Astrocyte of the spinal cord (primary cell): ENCODE results near the gene BAG2.

Experiments used
- DNase-seq: peaks from one replicate; pipeline ENCODE4 v3.0.0; 2011; ENCODE audit warnings: low read depth, low spot score
- H3K4me3 ChIP-seq: 2 replicates; pipeline ENCODE4 v1.5.1; 2011; ENCODE audit warnings: low read depth, mild to moderate bottlenecking, low read length, moderate library complexity
- CTCF ChIP-seq: IDR thresholded peaks from 2 replicates; pipeline ENCODE4 v1.5.1; 2012; ENCODE audit warnings: low read depth, mild to moderate bottlenecking, low read length, inconsistent platforms
- in situ Hi-C: cut with HindIII; loops from 2 replicates; pipeline ENCODE4 v1.10.0; 2017; ENCODE audit warnings: low sequenced_read_pairs

Gene BAG2

DNA sequence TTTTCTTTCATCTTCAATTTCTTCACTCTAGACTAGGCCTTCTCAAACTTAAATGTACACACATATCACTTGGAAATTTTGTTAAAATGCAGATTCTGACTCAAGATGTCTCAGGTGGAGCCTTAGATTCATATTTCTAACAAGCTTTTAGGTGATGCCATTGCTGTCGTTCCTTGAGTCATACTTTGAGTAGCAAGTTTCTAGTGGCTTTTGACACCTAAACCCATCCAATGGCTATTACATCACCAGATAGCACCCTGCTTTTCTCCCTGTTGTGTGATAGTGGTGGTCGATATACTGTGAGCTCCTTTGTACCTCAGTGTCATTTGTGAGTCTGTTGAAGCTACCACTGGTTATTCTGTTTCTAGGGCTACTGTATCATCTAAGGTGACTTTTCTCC, 34.8 kb upstream of the BAG2 start:
- TF ChIP-seq CTCF, result no peak
- H3K4me3 ChIP-seq, result no peak overlapping the region
- no peak for DNase-seq
- in situ Hi-C loops, result no loop called here

DNA sequence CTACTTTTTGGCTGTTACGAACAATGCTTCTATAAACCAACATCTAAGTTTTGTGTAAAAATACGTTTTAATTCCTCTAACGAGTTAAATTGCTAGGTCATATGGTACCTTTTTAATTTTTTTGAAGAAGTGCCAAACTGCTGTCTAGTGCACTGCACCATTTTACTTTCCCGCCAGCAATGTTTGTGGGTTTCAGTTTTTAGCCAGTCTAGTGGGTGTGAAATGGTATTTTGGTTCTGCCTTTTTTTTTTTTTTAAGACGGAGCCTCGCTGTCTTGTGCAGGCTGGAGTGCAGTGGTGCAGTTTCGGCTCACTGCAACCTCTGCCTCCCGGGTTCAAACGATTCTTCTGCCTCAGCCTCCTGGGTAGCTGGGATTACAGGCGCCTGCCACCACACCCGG, 34.1 kb upstream of the BAG2 start:
- in situ Hi-C loops, result no loop called here
- no peak overlapping the region for H3K4me3 ChIP-seq
- TF ChIP-seq CTCF, result no peak
- DNase-seq, result no peak

GRCh38 chr6:57141451-57142177, 30.5 kb upstream of the BAG2 start:
- DNase-seq, result no peak
- no peak for TF ChIP-seq CTCF
- in situ Hi-C loops, result no loop called here
- H3K4me3 ChIP-seq, result no peak overlapping the region

DNA sequence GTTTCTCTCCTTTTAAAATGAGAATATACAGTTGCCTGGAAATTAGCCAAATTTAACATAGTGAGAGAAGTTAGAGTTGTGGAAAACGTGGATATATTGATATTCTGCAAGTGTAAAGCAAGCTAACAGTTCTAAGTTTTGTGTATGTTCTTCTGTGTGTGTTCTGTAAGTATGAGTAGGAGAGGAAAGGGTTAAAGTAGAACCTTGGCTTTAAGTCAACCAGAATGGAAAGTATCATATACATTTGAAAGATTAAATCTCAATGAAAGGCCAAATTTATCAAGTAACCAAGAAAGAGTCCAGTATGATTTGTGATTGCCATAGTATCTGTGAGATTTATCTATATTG, 30.0 kb upstream of the BAG2 start:
- in situ Hi-C loops, result no loop called here
- no peak for DNase-seq
- no peak overlapping the region for H3K4me3 ChIP-seq
- no peak for TF ChIP-seq CTCF

DNA sequence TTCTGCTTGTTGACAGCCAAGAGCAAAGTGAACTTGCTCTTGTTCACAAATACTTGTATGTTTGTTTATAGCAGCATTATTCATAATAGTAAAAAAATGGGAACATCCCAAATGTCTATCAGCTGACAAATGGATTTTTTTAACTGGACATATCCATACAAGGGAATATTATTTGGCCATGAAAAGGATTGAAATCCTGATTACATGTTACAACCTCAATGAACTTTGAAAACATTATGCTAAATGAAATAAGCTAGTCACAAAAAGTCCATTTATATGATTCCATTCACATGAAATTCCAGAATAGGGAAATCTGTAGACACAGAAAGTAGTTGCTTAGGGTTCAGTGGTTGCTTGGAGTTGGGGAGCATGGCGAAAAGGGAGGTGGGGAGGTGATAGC, 28.4 kb upstream of the BAG2 start:
- DNase-seq, result no peak
- no peak for TF ChIP-seq CTCF
- no peak overlapping the region for H3K4me3 ChIP-seq
- in situ Hi-C loops, result no loop called here

DNA sequence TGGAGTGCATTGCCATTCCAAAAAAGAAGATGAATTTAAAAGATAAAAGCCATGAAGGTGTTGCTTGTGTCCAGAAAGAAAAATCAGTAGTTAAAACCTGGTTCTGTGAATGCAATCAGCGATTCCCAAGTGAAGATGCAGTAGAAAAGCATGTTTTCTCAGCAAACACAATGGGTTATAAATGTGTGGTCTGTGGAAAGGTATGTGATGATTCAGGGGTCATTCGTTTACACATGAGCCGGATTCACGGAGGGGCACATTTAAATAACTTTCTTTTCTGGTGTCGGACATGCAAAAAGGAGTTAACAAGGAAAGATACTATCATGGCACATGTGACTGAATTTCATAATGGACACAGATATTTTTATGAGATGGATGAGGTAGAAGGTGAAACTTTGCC, 24.7 kb upstream of the BAG2 start:
- in situ Hi-C loops, result no loop called here

More for the DNA sequence above, 24.7 kb upstream of the BAG2 start:
- no peak for TF ChIP-seq CTCF
- DNase-seq, result peak; percentile 54
- H3K4me3 ChIP-seq, result no peak overlapping the region
